Kasumi-1 (cell line): Measurements from ENCODE around the gene PER3.

ENCODE experiments used
- DNase-seq, 2 experiments: peaks; one replicate each; lab custom pipeline; 2025; lab: John Stamatoyannopoulos, UW

Gene PER3

DNA sequence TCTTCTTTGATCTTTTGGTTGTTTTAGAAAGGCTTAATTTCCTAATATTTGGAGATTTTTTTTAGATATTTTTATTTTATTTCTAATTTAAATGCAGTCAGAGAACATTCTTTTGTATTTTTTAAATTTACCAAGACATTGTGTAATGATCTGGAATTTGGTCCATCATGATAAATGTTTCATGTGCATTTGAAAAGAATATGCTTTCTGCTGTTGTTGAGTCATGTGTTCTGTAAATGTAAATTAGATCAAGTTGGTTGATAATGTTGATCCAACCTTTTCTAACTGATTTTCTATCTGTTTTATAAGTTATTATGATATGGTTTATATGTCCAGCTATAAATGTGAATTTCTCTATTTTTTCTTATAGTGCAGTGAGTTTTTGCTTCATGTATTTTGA is 48.9 kb downstream of the PER3 start:
- no peak for DNase-seq

DNA sequence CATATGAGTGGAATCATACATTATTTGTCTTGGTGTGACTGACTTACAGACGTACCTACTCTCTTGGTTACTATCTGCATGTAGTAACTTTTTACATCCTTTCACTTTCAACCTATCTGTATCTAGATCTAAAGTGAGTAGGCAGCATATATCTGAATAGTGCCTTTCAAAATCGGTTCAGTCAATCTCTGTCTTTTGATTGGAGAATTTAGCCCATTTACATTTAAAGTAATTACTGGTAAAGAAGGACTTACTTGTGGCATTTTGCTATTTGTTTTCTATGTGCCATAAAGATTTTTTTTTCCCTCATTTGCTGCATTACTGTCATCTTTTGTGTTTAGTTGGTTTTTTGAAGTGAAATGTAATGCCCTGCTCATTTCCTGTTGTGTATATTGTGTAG is 54.6 kb downstream of the PER3 start:
- DNase-seq = no peak

DNA sequence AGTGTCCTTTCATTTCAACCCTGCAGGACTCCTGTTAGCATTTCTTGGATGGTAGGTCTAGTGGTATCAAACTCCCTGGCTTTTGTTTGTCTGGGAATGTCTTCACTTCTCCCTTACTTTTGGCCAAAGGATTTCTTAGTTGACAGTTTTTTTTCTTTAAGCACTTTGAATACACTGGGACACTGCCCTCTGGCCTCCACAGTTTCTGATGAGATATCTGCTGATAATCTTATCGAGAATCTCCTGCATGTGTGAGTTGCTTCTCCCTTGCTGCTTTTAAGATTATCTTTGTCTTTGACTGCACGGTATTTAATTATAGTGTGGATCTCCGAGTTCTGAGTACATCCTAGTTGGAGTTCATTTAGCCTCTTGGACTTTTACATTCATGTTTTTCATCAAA is 55.4 kb downstream of the PER3 start:
- DNase-seq = no peak

DNA sequence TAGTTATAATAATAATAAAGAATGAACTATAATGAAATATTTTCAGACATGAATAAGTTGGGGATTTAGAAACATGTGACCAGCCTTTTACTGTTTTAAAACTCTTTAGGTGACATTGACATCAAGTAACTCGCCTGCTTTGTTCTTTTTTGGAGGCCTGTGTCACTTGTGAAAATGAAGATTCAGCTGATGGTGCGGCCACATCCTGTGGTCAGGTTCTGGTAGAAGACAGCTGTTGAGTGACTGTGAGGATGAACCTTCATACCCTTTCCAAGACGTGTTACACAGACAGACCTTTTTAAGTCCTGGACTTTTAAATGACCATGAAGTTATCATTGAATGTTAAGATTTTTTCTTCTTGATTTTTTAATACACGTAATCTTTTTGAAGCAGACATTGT is 58.4 kb downstream of the PER3 start:
- DNase-seq = no peak

DNA sequence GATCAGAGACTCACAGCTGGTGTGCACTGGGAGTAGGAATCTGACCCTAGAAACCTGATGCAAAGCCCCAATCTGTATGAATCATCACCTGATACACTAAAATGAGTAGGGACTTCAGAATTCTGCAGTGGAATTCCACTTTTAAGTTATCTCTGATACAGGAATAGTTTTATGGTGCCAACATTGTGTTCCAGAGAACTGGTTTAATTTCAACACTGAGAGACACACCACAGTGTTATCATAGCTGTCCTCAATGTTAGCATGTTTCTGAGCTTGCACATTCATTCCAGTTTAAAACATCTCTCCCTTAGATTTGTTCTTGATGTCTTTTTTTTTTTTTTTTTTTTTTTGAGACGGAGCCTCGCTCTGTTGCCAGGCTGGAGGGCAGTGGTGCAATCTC is 61.7 kb downstream of the PER3 start:
- no peak for DNase-seq

DNA sequence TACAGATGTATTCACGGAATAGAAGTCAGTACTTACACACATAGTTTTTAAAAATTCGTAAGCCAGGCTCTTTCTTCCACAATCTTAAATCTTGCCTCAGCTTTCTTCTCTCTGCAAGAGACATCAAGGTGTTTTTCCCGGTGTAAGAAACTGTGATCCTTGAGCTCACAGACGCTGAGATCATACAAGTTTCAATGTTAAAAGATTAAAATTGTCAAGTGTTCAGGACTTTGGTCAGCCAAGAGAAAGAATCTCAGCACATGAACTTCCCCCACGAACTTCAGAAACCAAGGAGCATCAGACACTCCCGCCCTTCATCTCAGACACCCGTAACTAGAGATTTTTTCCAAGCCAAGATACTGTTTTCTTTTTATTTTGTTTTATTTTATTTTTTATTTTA is 62.6 kb downstream of the PER3 start:
- DNase-seq = no peak

DNA sequence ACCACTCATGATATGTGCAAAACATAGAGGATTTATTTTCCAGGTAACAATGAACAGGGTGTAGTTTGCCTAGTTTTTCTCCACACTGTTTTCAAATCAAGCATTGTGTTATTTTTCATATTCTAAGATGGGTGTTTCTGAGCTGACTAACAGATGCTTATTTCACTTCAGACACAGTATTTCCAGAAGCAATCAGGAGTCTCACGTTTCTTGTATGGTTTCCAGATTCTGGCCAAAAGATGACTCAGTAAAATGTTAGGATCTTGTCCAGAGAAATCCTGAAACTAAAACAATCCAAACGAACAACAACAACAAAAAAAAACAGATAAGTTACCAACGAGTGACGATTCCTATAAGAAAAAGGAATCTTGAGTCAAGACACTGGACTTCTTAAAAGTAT is 63.5 kb downstream of the PER3 start:
- DNase-seq = no peak

DNA sequence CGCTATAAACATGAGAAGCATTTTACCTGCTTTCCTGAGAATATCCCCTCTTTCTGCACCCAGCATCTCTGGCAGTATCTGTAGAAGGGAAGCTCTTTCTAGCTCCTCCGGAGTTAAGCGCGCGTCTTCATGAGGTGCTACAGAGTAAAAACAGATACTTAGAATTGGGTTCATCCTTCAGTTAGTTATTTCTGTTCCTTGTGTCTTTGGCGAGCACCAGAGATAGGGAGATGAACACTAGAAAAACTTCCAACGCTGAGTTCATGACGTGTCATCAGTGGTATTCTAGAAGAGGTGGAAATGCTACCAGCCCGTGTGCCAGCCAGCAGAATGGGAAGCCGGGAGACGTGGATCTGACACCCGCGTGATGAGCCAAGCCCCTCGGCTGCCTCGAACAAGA is 66.7 kb downstream of the PER3 start:
- DNase-seq = no peak

DNA sequence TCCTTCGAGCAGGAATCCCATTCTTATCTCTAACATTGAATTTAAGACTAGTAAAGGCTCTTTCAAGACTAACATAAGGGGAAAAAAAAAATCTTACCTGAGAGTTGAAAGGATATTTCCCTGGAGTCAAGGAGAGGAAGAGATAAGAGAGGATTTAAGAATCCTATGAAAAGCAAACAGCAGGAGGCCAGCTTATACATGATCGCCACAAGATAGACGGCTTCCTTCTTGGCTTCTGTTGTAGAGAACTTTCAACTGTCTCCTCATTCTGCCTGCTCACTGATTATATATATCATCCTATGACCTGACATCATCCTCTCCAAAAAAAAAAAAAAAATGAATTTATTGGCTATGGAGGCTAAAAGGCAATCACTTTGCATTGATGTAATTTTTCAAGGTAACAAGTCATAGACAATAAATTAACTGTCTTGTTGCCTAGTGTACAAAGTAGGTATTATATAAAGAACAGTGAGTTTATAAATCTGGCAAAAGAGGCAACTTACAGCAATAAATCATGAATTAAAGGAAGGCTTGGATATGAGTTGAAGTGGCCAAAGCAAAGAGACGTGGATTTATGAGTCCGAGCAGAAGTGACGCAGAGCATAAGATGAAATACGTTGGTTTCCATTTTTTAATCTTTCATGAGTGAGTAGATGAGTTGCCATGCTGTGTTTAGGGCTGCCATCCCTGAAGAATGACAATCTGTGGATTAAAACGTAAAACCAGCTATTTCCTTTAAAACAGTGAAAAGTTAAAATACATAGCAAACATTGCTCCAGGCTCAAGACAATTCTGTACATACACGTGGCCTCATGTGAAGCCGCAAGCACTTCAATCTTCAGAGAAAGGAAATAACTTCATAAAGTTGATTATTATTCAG is 69.0 kb downstream of the PER3 start, which contains the start of gene UTS2:
UTS2 (minus strand) TSS at position 262 of the 880 bp plus-strand sequence; CDS start at position 200, 62 bp downstream.
- no peak for DNase-seq

DNA sequence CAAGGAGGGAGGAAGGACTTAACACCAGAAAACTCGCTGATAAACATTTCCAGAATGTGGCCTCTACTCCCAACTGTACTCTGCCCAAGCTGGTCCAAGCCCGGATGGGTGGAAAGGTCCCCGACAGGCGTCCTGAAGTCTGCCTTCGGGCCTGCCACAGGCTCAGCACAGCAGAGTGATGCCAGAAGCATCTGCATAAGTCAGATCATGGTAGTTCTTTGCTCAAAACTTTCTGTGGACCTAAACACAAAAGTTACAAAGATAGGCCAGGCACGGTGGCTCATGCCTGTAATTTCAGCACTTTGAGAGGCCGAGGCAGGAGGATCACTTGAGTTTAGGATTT is 69.6 kb downstream of the PER3 start:
- DNase-seq = no peak

DNA sequence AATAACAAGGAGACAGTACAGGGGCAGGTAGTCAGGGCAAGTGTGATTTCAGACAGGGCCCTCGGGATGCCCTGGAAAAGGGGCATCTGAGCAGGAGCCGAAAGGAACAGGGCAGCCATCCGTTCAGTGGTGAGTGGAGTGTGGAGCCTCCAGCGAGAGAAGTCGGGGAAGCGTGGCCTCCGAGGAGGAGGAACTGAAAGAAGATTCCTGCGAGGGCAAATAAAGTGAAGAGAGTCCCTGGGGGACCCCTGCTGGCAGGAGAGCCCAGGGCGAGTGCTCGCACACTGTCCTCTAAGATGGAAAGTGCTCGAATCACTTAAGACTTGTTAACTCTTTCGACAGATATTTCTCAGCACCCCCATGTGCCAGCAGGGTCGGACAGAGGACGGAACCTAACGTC is 72.3 kb downstream of the PER3 start:
- peak; percentile 28 to 32 for DNase-seq

DNA sequence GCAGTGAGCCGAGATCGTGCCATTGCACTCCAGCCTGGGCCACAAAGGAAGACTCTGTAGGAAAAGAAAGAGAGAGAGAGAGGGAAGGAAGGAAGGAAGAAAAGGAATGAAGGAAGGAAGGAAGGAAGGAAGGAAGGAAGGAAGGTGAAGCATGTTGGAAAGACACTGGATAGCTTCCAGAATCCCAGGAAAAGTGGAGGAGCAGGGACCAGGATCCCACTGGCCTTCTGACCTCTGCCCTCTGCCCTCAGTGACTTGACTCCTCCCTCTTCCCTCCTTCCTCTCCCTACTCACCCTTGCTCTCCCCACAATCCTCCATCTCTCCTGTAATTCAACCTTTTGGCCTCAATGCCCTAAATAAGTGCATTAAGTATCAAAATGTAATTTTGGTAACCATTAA is 72.9 kb downstream of the PER3 start:
- no peak for DNase-seq

DNA sequence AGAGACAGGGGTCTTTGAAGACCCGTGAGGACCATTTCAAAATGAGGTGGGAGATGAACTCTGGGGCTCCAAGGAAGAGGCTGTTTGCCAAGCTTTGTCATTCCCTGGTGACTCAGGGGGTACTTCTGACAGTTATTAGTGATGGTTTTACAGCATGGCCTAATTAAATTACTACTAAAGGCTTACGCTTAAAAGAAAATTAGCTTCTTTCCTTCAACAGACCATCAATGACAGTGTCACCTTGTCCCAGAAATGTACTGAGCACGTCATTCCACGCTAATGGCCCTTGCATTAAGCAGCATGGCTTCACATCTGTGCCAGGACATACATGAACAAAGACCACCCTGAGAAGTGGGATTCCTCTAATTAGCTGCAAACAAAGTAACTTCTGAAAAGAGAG is 73.9 kb downstream of the PER3 start:
- no peak for DNase-seq

DNA sequence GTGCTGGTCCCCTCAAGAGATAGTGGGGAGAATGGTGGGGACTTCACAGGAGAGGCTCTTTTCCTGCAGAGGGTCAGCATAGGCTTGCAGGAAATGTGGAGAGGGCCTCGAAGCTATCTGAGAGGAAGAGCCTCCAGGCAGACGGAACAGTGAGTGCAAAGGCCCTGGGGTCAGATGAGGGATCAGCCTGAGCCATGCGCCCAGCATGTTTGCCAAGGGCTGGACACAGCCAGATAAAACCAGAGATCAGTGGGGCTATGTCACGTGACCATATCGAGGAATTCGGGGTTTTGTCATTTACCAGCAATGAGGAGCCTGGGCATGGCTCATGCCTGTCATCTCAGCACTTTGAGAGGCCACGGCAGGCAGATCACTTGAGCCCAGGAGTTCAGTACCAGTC is 75.3 kb downstream of the PER3 start:
- DNase-seq = no peak

DNA sequence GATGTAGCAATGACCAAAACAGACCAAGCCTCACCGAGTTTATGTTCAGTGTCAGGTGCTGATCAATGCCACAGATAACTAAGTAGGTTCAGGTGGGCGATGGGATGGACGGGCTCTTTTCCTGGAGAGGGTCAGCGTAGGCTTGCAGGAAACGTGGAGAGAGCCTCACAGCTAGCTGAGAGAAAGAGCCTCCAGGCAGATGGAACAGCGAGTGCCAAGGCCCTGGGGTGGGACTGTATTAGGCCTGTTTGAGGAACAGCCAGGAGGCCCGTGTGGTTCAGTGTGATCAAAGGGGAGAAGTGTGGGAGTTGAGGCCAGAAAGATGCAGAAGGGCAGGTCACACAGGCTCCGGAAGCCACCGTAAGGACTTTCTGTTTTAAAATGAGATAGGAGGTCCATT is 76.0 kb downstream of the PER3 start:
- DNase-seq = no peak

DNA sequence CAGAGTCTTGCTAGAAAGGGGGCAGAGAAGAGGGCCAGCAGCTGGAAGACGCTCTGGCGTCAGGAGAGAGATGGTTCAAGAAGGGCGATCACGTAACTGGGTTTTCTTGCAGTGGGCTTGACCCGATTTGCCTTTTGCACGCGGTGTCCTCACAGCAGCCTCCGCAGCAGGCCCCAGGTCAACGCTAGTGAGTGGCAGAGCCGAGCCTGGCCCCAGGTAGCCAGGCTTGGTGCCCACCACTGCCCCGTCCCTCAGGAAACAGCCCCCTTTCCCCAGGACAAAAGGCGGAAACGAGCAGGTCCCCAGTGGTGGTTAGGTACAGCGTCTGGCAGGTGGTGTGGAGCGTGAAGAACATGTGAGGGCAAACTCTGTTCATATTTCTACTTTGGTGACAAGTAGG is 77.4 kb downstream of the PER3 start:
- no peak for DNase-seq

DNA sequence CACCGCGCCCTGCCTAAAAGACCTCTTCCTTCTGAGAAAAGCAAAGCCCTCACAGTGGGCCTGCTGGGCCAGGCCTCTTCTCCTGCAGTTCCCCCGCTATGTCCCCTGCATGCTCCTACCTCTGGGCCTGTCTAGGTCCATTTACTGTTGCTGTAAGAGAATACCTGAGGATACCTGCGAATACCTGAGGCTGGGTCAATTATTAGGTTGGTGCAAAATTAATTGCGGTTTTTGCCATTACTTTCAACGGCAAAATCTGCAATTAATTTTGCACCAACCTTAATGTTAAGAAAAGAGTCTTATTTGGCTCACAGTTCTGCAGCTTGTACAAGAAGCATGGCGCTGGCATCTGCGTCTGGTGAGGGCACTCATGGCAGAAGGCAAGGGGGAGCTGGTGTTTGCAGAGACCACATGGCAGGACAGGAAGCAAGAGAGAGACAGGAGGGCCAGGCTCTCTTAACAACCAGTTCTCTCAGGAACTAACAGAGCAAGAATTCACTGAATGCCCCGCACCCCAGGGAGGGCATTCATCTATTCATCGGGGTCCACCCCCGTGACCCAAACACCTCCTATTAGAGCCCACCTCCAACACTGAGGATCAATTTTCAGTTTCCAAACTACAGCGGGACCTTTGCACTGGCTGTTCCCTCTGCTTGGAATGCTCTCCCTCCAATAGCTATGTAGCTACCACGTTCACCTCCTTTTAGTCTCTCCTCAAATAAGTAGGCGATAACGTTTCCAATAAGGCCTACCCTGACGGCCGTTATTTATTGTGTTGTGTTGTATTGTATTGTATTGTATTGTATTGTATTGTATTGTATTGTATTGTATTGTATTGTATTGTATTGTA is 78.3 kb downstream of the PER3 start:
- no peak for DNase-seq

DNA sequence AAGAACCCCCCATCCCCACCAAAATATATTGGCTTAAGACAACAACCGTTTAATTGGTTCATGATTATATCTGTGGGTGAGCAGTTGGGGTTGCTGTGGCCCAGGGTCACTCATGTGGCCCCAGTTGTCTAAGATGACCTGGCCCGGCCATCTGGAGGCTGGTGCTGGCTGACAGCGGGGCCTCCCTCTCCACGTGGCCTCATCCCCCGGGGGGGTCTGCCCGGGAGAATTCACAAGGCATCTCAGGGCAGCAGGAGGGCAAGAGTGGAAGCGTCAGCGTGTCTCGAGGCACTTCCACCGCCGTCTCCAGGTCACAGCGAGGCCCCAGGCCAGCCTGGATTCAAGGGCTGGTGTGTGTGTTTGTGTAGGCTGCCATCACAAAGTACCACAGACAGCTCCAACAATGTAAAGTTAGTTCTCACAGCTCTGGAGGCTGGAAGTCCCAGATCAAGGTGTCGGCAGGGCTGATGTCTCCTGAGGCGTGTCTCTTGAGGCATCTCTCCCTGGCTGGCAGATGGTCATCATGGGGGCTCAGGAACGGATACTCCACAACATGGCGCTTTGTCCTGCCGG is 79.8 kb downstream of the PER3 start:
- no peak for DNase-seq

DNA sequence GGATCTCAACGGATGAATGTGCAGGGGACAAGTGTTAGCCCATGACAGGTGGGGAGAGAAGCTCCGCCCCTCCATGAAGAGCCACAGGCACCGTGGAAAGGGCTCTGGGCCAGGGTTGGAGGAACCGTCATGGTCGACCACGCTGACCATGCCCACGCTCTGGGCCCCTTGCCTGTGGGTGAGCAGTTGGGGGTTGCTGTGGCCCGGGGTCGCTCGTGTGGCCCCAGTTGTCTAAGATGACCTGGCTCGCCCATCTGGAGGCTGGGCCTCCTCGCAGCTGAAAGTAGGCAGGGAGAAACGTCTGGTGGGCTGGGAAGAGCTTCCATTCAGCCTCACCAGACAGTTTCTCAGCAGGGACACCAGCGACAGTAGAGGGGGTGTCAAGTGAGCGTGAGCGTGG is 81.9 kb downstream of the PER3 start:
- no peak for DNase-seq

DNA sequence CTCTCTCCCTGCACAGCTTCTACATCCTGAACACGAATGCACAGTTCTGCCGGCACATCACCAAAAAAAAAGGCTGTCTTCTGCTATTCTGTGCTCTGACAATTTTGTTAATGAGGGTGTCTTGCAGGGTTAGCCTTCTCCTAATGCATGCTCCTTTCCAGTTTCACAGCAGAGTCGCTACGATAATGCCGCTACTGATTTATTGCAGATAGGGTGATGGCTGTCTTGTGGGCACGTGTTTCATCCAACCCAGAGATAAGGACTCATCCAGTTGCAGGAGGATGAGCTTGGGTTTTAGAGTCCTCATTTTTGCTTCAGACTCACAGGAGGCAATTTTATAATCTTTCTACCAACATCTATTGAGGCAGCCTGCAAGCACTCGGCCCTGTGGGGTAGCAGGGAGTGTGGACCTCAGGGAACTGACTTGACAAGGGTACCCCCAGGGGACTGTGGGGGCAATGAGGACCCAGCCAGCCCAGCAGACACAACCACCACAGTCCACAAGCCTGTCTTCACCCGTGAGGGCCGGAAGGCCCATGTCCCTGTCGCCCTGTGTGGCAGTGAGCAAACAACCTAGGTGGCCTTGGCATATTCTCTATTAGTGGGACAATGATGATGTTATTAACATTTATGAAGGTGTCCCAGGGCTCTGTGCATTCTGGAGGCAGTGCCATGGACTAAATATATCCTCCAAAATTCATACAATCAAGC is 84.1 kb downstream of the PER3 start:
- no peak for DNase-seq

DNA sequence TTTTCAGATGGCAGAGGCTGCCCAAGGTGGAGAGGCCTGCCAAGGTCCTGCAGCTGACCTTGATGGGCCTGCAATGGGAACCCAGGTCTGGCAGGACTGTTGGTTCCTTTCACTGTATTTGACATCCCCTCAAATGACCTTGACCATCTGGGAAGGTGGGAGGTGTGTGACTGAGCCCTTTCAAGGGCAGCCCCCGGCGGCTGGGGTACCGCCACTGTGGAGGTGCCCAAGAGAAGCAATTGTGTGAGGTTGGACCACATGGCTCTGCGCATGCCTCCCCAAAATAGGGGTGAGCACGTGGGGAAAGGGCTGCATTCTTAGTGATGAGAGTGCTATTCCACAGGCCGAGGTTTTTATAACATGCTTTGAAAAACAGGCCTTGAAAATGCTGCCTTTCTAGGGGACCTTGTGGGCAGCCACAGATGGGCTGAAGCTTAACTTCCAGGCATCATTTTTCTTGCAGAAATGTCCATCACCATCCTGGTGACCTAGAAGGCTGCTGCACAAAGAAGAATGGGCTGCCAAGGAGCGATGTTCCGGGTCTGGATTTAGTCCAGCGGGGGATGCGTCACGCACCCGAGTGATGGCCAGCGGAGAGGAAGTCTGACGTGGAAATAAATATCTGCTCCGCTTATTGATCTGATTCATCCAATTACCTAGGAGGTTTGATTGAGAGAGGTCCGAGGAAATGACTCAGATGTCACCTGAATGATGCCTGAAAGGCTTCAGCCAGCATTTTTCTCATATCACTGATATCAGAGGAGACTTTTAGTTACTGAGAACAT is 85.2 kb downstream of the PER3 start:
- DNase-seq = no peak

DNA sequence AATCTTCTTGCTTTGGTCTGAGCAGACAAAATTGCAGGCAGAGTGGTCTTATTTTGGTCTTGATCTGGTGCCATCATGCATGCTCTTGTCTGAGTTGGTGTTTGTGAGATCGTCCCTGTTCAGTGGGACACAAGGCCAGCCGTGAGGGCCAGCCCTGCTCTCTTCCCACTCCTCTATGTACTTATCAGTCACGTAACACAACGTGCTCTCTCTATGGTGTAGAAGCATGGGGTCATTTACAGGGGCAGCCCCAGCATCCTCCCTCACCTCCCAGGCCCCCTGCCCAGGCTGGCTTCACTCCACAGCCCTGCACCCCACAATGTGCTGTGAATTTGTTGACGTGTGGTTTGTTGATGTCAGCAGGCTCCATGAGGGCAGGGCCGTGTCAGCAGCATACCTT is 87.0 kb downstream of the PER3 start:
- no peak for DNase-seq
